ENCODE results near the gene CCNY.

Gene CCNY

GRCh38 chr10:35390843-35391152 lies 54.5 kb downstream of the CCNY start:
- TF ChIP-seq CTCF (IDR thresholded peaks at IDR 0.05), result no peak

- TF ChIP-seq CTCF (IDR thresholded peaks at IDR 0.05), result no peak
These were observed 55.0 kb downstream of the CCNY start for GRCh38 chr10:35391153-35391953.

GRCh38 chr10:35391954-35392262 lies 55.6 kb downstream of the CCNY start:
- no peak for TF ChIP-seq CTCF (IDR thresholded peaks at IDR 0.05)

- TF ChIP-seq CTCF (IDR thresholded peaks at IDR 0.05), result no peak
These were observed 56.3 kb downstream of the CCNY start for GRCh38 chr10:35392482-35393228.

GRCh38 chr10:35394411-35394851 lies 58.1 kb downstream of the CCNY start:
- TF ChIP-seq CTCF (IDR thresholded peaks at IDR 0.05), result no peak

- TF ChIP-seq CTCF (IDR thresholded peaks at IDR 0.05), result no peak
These were observed 58.6 kb downstream of the CCNY start for GRCh38 chr10:35394934-35395333.

- TF ChIP-seq CTCF (IDR thresholded peaks at IDR 0.05), result no peak
These were observed 60.5 kb downstream of the CCNY start for GRCh38 chr10:35396560-35397434.

All from LNCAP (cell line).